Activated CD8-positive, alpha-beta memory T cell treated with anti-CD3 and anti-CD28 coated beads for 1 hour (primary cell): Measurements from ENCODE around the gene KBTBD3.
"Not testable (repeated sequence)": the region's sequence is repeated elsewhere in the genome, so short reads cannot be mapped to it uniquely, and the experiment has no call there.

Source experiments
- DNase-seq, 2 donors: peaks; one replicate each; pipeline ENCODE4 v3.0.0-alpha.2; 2020; ENCODE audit warnings: low read depth in 1 of 2; ENCODE audit errors: extremely low read depth in 1 of 2

The KBTBD3 gene

DNA sequence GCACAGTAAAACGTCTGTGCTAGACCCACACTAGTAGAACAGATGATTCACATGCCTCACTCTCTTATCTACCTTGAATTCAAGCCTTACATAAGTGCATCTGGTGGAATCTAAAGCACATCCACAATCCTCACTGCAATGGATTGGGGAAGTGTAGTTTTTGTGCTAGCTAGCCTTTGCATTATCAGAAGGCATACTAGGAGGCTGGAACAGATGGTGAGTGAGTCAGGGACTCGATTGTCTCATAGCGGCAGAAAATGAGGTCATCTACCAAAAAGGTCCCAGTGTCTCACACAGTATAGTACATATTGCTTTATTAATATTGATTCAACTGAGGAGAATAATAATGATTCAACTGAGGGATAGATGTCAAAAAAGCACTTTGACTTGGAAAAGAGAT lies 64.4 kb downstream of the KBTBD3 start:
- no peak for DNase-seq

DNA sequence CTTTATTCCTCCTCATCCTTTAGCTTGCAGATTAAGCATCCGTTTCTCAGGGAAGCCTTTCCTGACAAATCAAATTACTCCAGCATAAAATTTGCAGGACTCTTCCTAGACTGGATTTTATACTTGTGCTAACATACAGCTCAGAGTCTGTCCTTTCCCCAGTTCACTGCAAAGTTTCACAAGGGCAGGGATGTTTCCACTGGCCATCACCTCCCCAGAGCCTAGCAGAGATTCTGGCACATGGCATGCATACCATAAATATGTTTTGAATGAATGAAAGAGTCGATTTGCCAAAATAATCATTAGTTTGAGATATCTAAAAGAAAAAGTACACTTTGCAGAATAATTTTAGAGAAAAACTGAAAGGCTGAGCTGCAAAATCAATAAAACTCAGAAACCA lies 65.7 kb downstream of the KBTBD3 start:
- no peak for DNase-seq

DNA sequence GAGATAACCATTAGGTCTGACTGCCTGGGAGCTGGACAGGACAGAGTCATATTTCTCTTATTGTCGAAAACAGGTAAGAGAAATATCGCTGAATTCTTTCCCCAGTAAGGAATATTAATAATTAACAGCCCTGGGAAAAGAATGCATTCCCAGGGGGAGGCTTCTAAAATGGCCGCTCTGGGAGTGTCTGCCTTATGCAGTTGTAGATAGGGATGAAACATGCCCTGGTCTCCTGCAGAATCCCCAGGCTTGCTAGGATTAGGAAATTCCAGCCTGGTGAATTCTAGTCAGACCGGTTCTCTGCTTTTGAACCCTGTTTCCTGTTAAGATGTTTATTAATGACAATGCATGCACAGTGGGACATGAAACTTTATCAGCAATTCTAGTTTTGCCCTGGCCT lies 74.1 kb downstream of the KBTBD3 start:
- not testable (repeated sequence) for DNase-seq

DNA sequence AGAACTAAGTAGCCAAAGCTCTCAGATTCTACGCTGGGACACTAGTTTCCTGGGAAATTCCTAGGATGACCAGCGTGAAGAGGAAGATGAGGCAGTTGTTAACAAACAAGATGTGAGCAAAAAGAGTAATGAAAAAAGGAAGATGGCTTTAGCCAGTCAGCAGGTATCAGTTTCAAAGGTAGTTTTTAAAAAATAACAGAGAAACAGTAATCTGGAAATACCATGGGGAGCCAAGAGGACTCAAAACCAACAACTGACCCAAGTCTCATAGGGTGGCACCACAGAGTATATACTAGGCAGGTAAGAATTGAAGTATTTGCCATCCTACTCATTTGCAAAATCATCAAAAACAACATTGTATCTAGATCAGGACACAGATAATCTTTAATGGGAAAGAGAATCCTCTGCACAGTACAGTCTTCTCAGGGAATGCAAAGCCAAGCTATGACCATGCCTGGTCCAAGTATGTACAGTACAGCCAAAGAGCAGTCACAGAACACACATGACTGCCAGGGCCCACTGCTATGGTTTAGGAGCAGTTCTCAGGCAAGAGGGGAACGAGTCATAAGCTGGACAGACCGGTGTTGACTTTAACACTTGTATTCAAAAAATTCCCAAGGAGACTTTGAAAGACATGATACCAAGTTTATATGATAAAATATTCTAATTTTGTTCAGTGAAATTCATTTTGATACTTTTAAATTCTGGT lies 75.7 kb downstream of the KBTBD3 start:
- DNase-seq: no peak
